ENCODE data around the gene PDCL3. TPM values are rescaled to one million over a fixed set of nuclear protein-coding genes. Genes with fewer than 3 reads are reported as not detected.

PDCL3 gene
- total and polyA plus RNA-seq, 2 donors (not counting 1 experiment from before 2014, with no cell fraction given) = 5.6 to 24.1 TPM

- intact Hi-C loops (cut with micrococcal nuclease) = no loop called here
- no peak for TF ChIP-seq CTCF (IDR thresholded peaks at IDR 0.05)
- TF ChIP-seq EZH2 (IDR thresholded peaks at IDR 0.05; ENCODE audit: borderline replicate concordance, insufficient read depth, low read depth, low read length, poor library complexity, severe bottlenecking) = no peak
- H3K4me3 Mint-ChIP-seq = no peak overlapping the region
- Histone ChIP-seq H3K27ac (ENCODE audit: low read length in 2 of 2) (no peak overlapping the region), H3K4me2 (replicated peaks; ENCODE audit: low read depth, low read length, poor library complexity, severe bottlenecking) (no peak overlapping the region), H3K4me3 (ENCODE audit: control extremely low read depth in 1 of 5, extremely low read depth in 1 of 5, insufficient read depth in 1 of 5, low read depth in 2 of 5, low read length in 4 of 5) (no peak overlapping the region), H3K9ac (ENCODE audit: low read length) (no peak overlapping the region), H3K4me1 (ENCODE audit: control insufficient read depth in 2 of 2, insufficient read depth in 2 of 2, low read length in 2 of 2) (no peaks in the 10 kb centered on the region), H3K27me3 (replicated peaks in 1 of 4; ENCODE audit: control extremely low read depth in 1 of 4, control insufficient read depth in 3 of 4, insufficient read depth in 4 of 4, low read length in 3 of 4) (peaks cover 0 to 5% (median 2%) of the 10 kb centered on the region in 4 experiments), H2AFZ (ENCODE audit: insufficient read depth, low read depth, low read length, poor library complexity, severe bottlenecking) (no peak overlapping the region), H3K79me2 (ENCODE audit: control insufficient read depth, insufficient read depth, low read length) (no peaks in the 10 kb centered on the region), H3K9me3 (ENCODE audit: control extremely low read depth in 1 of 3, control insufficient read depth in 2 of 3, insufficient read depth in 1 of 3, low read length in 2 of 3) (peaks cover 0 to 13% (median 0%) of the 10 kb centered on the region in 3 donors), H4K20me1 (ENCODE audit: control insufficient read depth, insufficient read depth, low read length, poor library complexity, severe bottlenecking) (no peaks in the 10 kb centered on the region), H3K36me3 (replicated peaks in 1 of 2; ENCODE audit: control extremely low read depth in 1 of 2, control insufficient read depth in 1 of 2, extremely low read depth in 1 of 2, insufficient read depth in 2 of 2, low read length in 1 of 2) (no peaks in the 10 kb centered on the region)
- H3K27ac Mint-ChIP-seq = no peak overlapping the region
- DNase-seq = no peak
- no peaks in the 10 kb centered on the region for H3K4me1 Mint-ChIP-seq
- CTCF ChIA-PET = no interaction called here
- POLR2A ChIA-PET = no interaction called here
- H3K9me3 Mint-ChIP-seq (ENCODE audit: insufficient read depth) = no peaks in the 10 kb centered on the region
- ATAC-seq (ENCODE audit: low read depth) = no peak
- peaks cover 40% of the 10 kb centered on the region for H3K27me3 Mint-ChIP-seq
- WGBS (ENCODE audit: insufficient coverage) = no CpG with 5 or more reads among the region's 2 CpGs
Observed at GRCh38 chr2:100623930-100624329, 61.1 kb downstream of the PDCL3 start.

- no peaks in the 10 kb centered on the region for H3K4me1 ChIP-seq (ENCODE audit: control insufficient read depth in 2 of 2, insufficient read depth in 2 of 2, low read length in 2 of 2)
- no peak overlapping the region for H3K4me3 ChIP-seq (ENCODE audit: control extremely low read depth in 1 of 5, extremely low read depth in 1 of 5, insufficient read depth in 1 of 5, low read depth in 2 of 5, low read length in 4 of 5)
- TF ChIP-seq CTCF (IDR thresholded peaks at IDR 0.05) (no peak), EZH2 (IDR thresholded peaks at IDR 0.05; ENCODE audit: borderline replicate concordance, insufficient read depth, low read depth, low read length, poor library complexity, severe bottlenecking) (no peak)
- H3K9me3 ChIP-seq (ENCODE audit: control extremely low read depth in 1 of 3, control insufficient read depth in 2 of 3, insufficient read depth in 1 of 3, low read length in 2 of 3) = peaks cover 0 to 13% (median 0%) of the 10 kb centered on the region in 3 donors
- Mint-ChIP-seq H3K27me3 (peaks cover 36% of the 10 kb centered on the region), H3K4me1 (no peaks in the 10 kb centered on the region), H3K9me3 (ENCODE audit: insufficient read depth) (no peaks in the 10 kb centered on the region), H3K27ac (no peak overlapping the region), H3K4me3 (no peak overlapping the region)
- H3K4me2 ChIP-seq (replicated peaks; ENCODE audit: low read depth, low read length, poor library complexity, severe bottlenecking) = no peak overlapping the region
- no peaks in the 10 kb centered on the region for H3K36me3 ChIP-seq (replicated peaks in 1 of 2; ENCODE audit: control extremely low read depth in 1 of 2, control insufficient read depth in 1 of 2, extremely low read depth in 1 of 2, insufficient read depth in 2 of 2, low read length in 1 of 2)
- no peak overlapping the region for H3K9ac ChIP-seq (ENCODE audit: low read length)
- H3K27me3 ChIP-seq (replicated peaks in 1 of 4; ENCODE audit: control extremely low read depth in 1 of 4, control insufficient read depth in 3 of 4, insufficient read depth in 4 of 4, low read length in 3 of 4) = peaks cover 0 to 5% (median 2%) of the 10 kb centered on the region in 4 experiments
- DNase-seq (no peak), ATAC-seq (ENCODE audit: low read depth) (no peak)
- H3K27ac ChIP-seq (ENCODE audit: low read length in 2 of 2) = no peak overlapping the region
- POLR2A ChIA-PET = no interaction called here
- intact Hi-C loops (cut with micrococcal nuclease) = no loop called here
- no peaks in the 10 kb centered on the region for H3K79me2 ChIP-seq (ENCODE audit: control insufficient read depth, insufficient read depth, low read length)
- no peak overlapping the region for H2AFZ ChIP-seq (ENCODE audit: insufficient read depth, low read depth, low read length, poor library complexity, severe bottlenecking)
- WGBS (ENCODE audit: insufficient coverage) = 97% methylated on average over 3 of the region's 4 CpGs
- no peaks in the 10 kb centered on the region for H4K20me1 ChIP-seq (ENCODE audit: control insufficient read depth, insufficient read depth, low read length, poor library complexity, severe bottlenecking)
- CTCF ChIA-PET = no interaction called here
Observed at GRCh38 chr2:100624536-100624935, 61.7 kb downstream of the PDCL3 start.

Measured in B cell (primary cell).